Stimulated activated naive CD8-positive, alpha-beta T cell treated with anti-CD3 and anti-CD28 coated beads, Interleukin-15, amount 100 ng/mL, for 72 hours (primary cell): ENCODE data around the gene SCUBE1.

ENCODE experiments used
- ATAC-seq: fragments of 150-1000 bp; cut with Tn5 transposase; 2 replicates; pipeline ENCODE4 v1.10.0; 2021; ENCODE audit warnings: mild to moderate bottlenecking, moderate library complexity
- DNase-seq, 2 donors: peaks; one replicate each; pipeline ENCODE4 v3.0.0; 2021 to 2022
- H3K27ac Mint-ChIP-seq, 2 donors: one replicate each; pipeline ENCODE4 v1.8.0; 2022; ENCODE audit warnings: mild to moderate bottlenecking in 2 of 2, mixed read lengths in 2 of 2, moderate library complexity in 2 of 2
- H3K27me3 Mint-ChIP-seq: one replicate; pipeline ENCODE4 v1.8.0; 2022; ENCODE audit warnings: mixed read lengths
- H3K4me1 Mint-ChIP-seq: one replicate; pipeline ENCODE4 v1.8.0; 2022; ENCODE audit warnings: mild to moderate bottlenecking, mixed read lengths
- H3K4me3 Mint-ChIP-seq, 2 donors: one replicate each; pipeline ENCODE4 v1.8.0; 2022; ENCODE audit warnings: mild to moderate bottlenecking in 2 of 2, mixed read lengths in 2 of 2, moderate library complexity in 1 of 2
- H3K9me3 Mint-ChIP-seq, 2 donors: one replicate each; pipeline ENCODE4 v1.8.0; 2022; ENCODE audit warnings: mixed read lengths in 2 of 2

The SCUBE1 gene

GRCh38 chr22:43227239-43227630 lies 115.9 kb downstream of the SCUBE1 start:
- H3K27ac Mint-ChIP-seq = no peak overlapping the region
- DNase-seq = no peak
- H3K27me3 Mint-ChIP-seq = peaks cover 12% of the 10 kb centered on the region
- H3K4me1 Mint-ChIP-seq = peaks cover 14% of the 10 kb centered on the region
- no peak for ATAC-seq
- H3K4me3 Mint-ChIP-seq = no peak overlapping the region
- H3K9me3 Mint-ChIP-seq = no peaks in the 10 kb centered on the region

- peaks cover 14% of the 10 kb centered on the region for H3K4me1 Mint-ChIP-seq
- H3K27ac Mint-ChIP-seq = no peak overlapping the region
- H3K9me3 Mint-ChIP-seq = no peaks in the 10 kb centered on the region
- H3K27me3 Mint-ChIP-seq = peaks cover 12% of the 10 kb centered on the region
- no peak overlapping the region for H3K4me3 Mint-ChIP-seq
- ATAC-seq = peak; percentile 31
- no peak for DNase-seq
These were observed 116.6 kb downstream of the SCUBE1 start for GRCh38 chr22:43226377-43227238.

GRCh38 chr22:43225609-43226008 lies 117.6 kb downstream of the SCUBE1 start:
- no peak overlapping the region for H3K4me3 Mint-ChIP-seq
- peaks cover 3% of the 10 kb centered on the region for H3K27me3 Mint-ChIP-seq
- peak overlapping the region in 1 of 2 donors; percentile 2 for H3K27ac Mint-ChIP-seq
- no peaks in the 10 kb centered on the region for H3K9me3 Mint-ChIP-seq
- ATAC-seq (no peak), DNase-seq (no peak)
- peaks cover 6% of the 10 kb centered on the region for H3K4me1 Mint-ChIP-seq

GRCh38 chr22:43222987-43223386 lies 120.2 kb downstream of the SCUBE1 start:
- DNase-seq = no peak
- no peaks in the 10 kb centered on the region for H3K9me3 Mint-ChIP-seq
- no peak overlapping the region for H3K4me3 Mint-ChIP-seq
- peaks cover 6% of the 10 kb centered on the region for H3K4me1 Mint-ChIP-seq
- no peak overlapping the region for H3K27ac Mint-ChIP-seq
- no peaks in the 10 kb centered on the region for H3K27me3 Mint-ChIP-seq
- no peak for ATAC-seq

GRCh38 chr22:43222262-43222661 lies 120.9 kb downstream of the SCUBE1 start:
- DNase-seq (no peak), ATAC-seq (no peak)
- no peaks in the 10 kb centered on the region for H3K9me3 Mint-ChIP-seq
- H3K4me3 Mint-ChIP-seq = no peak overlapping the region
- no peaks in the 10 kb centered on the region for H3K27me3 Mint-ChIP-seq
- peaks cover 6% of the 10 kb centered on the region for H3K4me1 Mint-ChIP-seq
- no peak overlapping the region for H3K27ac Mint-ChIP-seq

- ATAC-seq = no peak
- no peak for DNase-seq
- no peak overlapping the region for H3K4me3 Mint-ChIP-seq
- no peaks in the 10 kb centered on the region for H3K9me3 Mint-ChIP-seq
- H3K27ac Mint-ChIP-seq = no peak overlapping the region
- peaks cover under 1% of the 10 kb centered on the region for H3K4me1 Mint-ChIP-seq
- H3K27me3 Mint-ChIP-seq = no peaks in the 10 kb centered on the region
These were observed 122.4 kb downstream of the SCUBE1 start for GRCh38 chr22:43220625-43221380.

GRCh38 chr22:43218786-43219185 lies 124.4 kb downstream of the SCUBE1 start:
- Mint-ChIP-seq H3K4me1 (no peaks in the 10 kb centered on the region), H3K27me3 (no peaks in the 10 kb centered on the region), H3K9me3 (no peaks in the 10 kb centered on the region), H3K4me3 (no peak overlapping the region), H3K27ac (peak overlapping the region in 1 of 2 donors; percentile 34)
- DNase-seq (no peak), ATAC-seq (no peak)

- ATAC-seq (no peak), DNase-seq (no peak)
- Mint-ChIP-seq H3K4me1 (no peaks in the 10 kb centered on the region), H3K27ac (no peak overlapping the region), H3K4me3 (no peak overlapping the region), H3K27me3 (no peaks in the 10 kb centered on the region), H3K9me3 (no peaks in the 10 kb centered on the region)
These were observed 125.7 kb downstream of the SCUBE1 start for GRCh38 chr22:43217285-43218030.

GRCh38 chr22:43216738-43217137 lies 126.4 kb downstream of the SCUBE1 start:
- DNase-seq (no peak), ATAC-seq (no peak)
- Mint-ChIP-seq H3K4me1 (no peaks in the 10 kb centered on the region), H3K4me3 (no peak overlapping the region), H3K27me3 (no peaks in the 10 kb centered on the region), H3K27ac (no peak overlapping the region), H3K9me3 (no peaks in the 10 kb centered on the region)

GRCh38 chr22:43213962-43214361 lies 129.2 kb downstream of the SCUBE1 start:
- Mint-ChIP-seq H3K4me3 (no peak overlapping the region), H3K9me3 (no peaks in the 10 kb centered on the region), H3K4me1 (no peaks in the 10 kb centered on the region), H3K27me3 (no peaks in the 10 kb centered on the region), H3K27ac (no peak overlapping the region)
- ATAC-seq (no peak), DNase-seq (no peak)

- Mint-ChIP-seq H3K9me3 (no peaks in the 10 kb centered on the region), H3K27me3 (no peaks in the 10 kb centered on the region), H3K4me1 (no peaks in the 10 kb centered on the region), H3K27ac (no peak overlapping the region), H3K4me3 (no peak overlapping the region)
- ATAC-seq (no peak), DNase-seq (no peak)
These were observed 130.1 kb downstream of the SCUBE1 start for GRCh38 chr22:43213051-43213450.

GRCh38 chr22:43212434-43212952 lies 130.7 kb downstream of the SCUBE1 start:
- H3K27me3 Mint-ChIP-seq = no peaks in the 10 kb centered on the region
- no peak overlapping the region for H3K27ac Mint-ChIP-seq
- H3K4me1 Mint-ChIP-seq = no peaks in the 10 kb centered on the region
- no peaks in the 10 kb centered on the region for H3K9me3 Mint-ChIP-seq
- ATAC-seq = no peak
- DNase-seq = no peak
- H3K4me3 Mint-ChIP-seq = no peak overlapping the region

GRCh38 chr22:43211941-43212433 lies 131.2 kb downstream of the SCUBE1 start:
- H3K4me3 Mint-ChIP-seq = no peak overlapping the region
- H3K27ac Mint-ChIP-seq = no peak overlapping the region
- no peaks in the 10 kb centered on the region for H3K9me3 Mint-ChIP-seq
- DNase-seq (no peak), ATAC-seq (no peak)
- H3K4me1 Mint-ChIP-seq = no peaks in the 10 kb centered on the region
- no peaks in the 10 kb centered on the region for H3K27me3 Mint-ChIP-seq

GRCh38 chr22:43210631-43211515 lies 132.3 kb downstream of the SCUBE1 start:
- no peaks in the 10 kb centered on the region for H3K9me3 Mint-ChIP-seq
- DNase-seq (no peak), ATAC-seq (no peak)
- H3K4me1 Mint-ChIP-seq = peaks cover 9% of the 10 kb centered on the region
- no peak overlapping the region for H3K27ac Mint-ChIP-seq
- H3K4me3 Mint-ChIP-seq = no peak overlapping the region
- H3K27me3 Mint-ChIP-seq = no peaks in the 10 kb centered on the region

- ATAC-seq (no peak), DNase-seq (no peak)
- Mint-ChIP-seq H3K4me1 (peaks cover 14% of the 10 kb centered on the region), H3K9me3 (no peaks in the 10 kb centered on the region), H3K27me3 (no peaks in the 10 kb centered on the region), H3K27ac (no peak overlapping the region), H3K4me3 (no peak overlapping the region)
These were observed 133.2 kb downstream of the SCUBE1 start for GRCh38 chr22:43209971-43210370.
